ENCODE data around the gene PTPN2. TPM values are rescaled to one million over a fixed set of nuclear protein-coding genes. Genes with fewer than 3 reads are reported as not detected.

Gene PTPN2
- polyA plus RNA-seq, 3 donors = 27.6 to 32.4 (median 28.3) TPM

Other genes with a start within 250 kb of the PTPN2 start
- 1 to 10 TPM; 3.6 to 9.1 (median 8.6) TPM for gene SPIRE1, start 226.1 kb downstream of the PTPN2 start, polyA plus RNA-seq
- gene CEP76, start 181.5 kb downstream of the PTPN2 start, polyA plus RNA-seq = 1 to 10 TPM; 2.3 to 3.2 (median 2.9) TPM
- 100 to 1,000 TPM in 1 of 3 donors, 10 to 100 TPM in 2; 61.3 to 116 (median 73.4) TPM for gene PSMG2, start 181.2 kb downstream of the PTPN2 start, polyA plus RNA-seq
- gene SEH1L, start 63.8 kb upstream of the PTPN2 start, polyA plus RNA-seq = 10 to 100 TPM; 10.5 to 25.8 (median 18.7) TPM
- gene CEP192, start 107.1 kb upstream of the PTPN2 start, polyA plus RNA-seq = 1 to 10 TPM; 6.2 to 8.9 (median 6.5) TPM